ENCODE data around the gene MINK1. TPM values are rescaled to one million over a fixed set of nuclear protein-coding genes. Genes with fewer than 3 reads are reported as not detected.
"Not testable (repeated sequence)": the region's sequence is repeated elsewhere in the genome, so short reads cannot be mapped to it uniquely, and the experiment has no call there.

MINK1 gene
- total and polyA plus RNA-seq, 9 donors = 11.8 to 39.3 (median 29.1) TPM

DNA sequence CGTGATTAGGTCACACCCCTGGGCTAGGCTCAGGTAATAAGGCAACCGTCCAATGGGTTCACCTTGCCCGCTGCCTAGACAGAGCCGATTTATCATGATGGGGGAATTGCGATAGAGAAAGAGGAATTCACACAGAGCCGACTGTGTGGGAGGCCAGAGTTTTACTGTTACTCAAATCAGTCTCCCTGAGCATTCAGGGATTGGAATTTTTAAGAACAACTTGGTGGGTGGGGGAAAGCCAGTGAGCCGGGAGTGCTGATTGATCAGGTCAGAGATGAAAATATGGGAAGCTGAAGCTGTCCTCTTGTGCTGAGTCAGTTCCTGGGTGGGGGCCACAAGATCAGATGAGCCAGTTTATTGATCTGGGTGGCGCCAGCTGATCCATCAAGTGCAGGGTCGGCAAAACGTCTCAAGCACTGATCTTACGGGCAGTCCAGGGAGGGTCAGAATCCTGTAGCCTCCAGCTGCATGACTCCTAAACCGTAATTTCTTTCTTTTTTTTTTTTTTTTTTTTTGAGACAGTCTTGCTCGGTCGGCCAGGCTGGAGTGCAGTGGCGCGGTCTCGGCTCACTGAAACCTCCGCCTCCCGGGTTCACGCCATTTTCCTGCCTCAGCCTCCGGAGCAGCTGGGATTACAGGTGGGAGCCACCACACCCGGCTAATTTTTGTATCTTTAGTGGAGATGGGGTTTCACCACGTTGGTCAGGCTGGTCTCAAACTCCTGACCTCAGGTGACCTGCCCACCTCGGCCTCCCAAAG, 93.6 kb downstream of the MINK1 start:
- H3K9me3 ChIP-seq (replicated peaks; ENCODE audit: control insufficient read depth, low read depth, low read length); H3K27me3 ChIP-seq (ENCODE audit: control insufficient read depth, insufficient read depth, low read length); DNase-seq; H3K4me3 ChIP-seq (ENCODE audit: low read length); H3K36me3 ChIP-seq (ENCODE audit: control insufficient read depth, insufficient read depth, low read length); H3K4me1 ChIP-seq (ENCODE audit: control insufficient read depth, insufficient read depth, low read length); H3K27ac ChIP-seq (ENCODE audit: low read length): not testable (repeated sequence)
- WGBS (ENCODE audit: insufficient coverage) = 85% methylated on average over 20 of the region's 24 CpGs

DNA sequence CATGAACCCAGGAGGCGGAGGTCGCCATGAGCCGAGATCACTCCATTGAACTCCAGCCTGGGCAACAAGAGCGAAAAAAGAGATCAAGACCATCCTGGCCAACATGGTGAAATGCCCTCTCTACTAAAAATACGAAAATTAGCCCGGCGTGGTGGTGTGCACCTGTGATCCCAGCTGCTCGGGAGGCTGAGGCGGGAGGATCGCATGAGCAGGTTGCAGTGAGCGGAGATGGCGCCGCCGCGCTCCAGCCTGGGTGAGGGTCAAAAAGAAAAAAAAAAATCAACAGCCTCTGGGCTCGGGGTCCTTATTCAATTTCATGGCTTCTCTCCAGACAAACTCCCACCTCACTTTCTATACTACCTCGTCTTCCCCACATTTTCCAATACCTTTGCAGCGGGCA, 95.7 kb downstream of the MINK1 start:
- WGBS (ENCODE audit: insufficient coverage) = 96% methylated on average over 12 of the region's 18 CpGs
- Histone ChIP-seq H3K36me3 (ENCODE audit: control insufficient read depth, insufficient read depth, low read length) (no peaks in the 10 kb centered on the region), H3K27me3 (ENCODE audit: control insufficient read depth, insufficient read depth, low read length) (no peaks in the 10 kb centered on the region), H3K4me1 (ENCODE audit: control insufficient read depth, insufficient read depth, low read length) (peaks cover under 1% of the 10 kb centered on the region), H3K4me3 (ENCODE audit: low read length) (no peak overlapping the region), H3K27ac (ENCODE audit: low read length) (no peak overlapping the region), H3K9me3 (replicated peaks; ENCODE audit: control insufficient read depth, low read depth, low read length) (no peaks in the 10 kb centered on the region)
- DNase-seq = no peak

DNA sequence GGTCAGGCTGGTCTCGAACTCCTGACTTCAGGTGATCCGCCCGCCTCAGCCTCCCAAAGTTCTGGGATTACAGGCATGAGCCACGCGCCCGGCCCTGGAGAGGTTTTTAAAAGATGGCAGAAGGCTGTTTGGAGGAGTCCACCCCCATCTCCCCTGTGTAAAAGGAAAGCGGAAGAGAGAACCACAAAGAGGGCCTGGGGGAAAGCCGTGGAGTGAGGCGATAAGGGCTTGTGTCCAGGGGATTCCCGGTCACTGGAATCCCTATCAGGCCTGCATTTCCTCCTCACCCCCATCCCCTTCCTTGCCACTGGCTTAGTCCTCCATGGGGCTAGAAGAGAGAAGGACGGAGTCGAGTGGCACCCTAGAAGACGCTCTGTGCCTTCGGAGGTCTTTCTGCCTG, 98.8 kb downstream of the MINK1 start, which contains the start of gene GP1BA:
TSS of gene GP1BA (plus strand) at position 315 of the 400 bp plus-strand sequence. CDS start 328 bp downstream, outside the sequence.
- 88% methylated on average over 5 of the region's 14 CpGs for WGBS (ENCODE audit: insufficient coverage)
- H3K27me3 ChIP-seq (ENCODE audit: control insufficient read depth, insufficient read depth, low read length) = no peaks in the 10 kb centered on the region
- H3K9me3 ChIP-seq (replicated peaks; ENCODE audit: control insufficient read depth, low read depth, low read length) = no peaks in the 10 kb centered on the region
- no peak within 1 kb of the TSS for H3K4me3 ChIP-seq (ENCODE audit: low read length)
- peaks cover 8% of the 10 kb centered on the region for H3K4me1 ChIP-seq (ENCODE audit: control insufficient read depth, insufficient read depth, low read length)
- peaks cover 14% of the 10 kb centered on the region for H3K36me3 ChIP-seq (ENCODE audit: control insufficient read depth, insufficient read depth, low read length)
- DNase-seq = no peak
- no peak within 1 kb of the TSS for H3K27ac ChIP-seq (ENCODE audit: low read length)

- no peak for DNase-seq
- no peak overlapping the region for H3K27ac ChIP-seq (ENCODE audit: low read length)
- H3K36me3 ChIP-seq (ENCODE audit: control insufficient read depth, insufficient read depth, low read length) = peaks cover 22% of the 10 kb centered on the region
- no peaks in the 10 kb centered on the region for H3K9me3 ChIP-seq (replicated peaks; ENCODE audit: control insufficient read depth, low read depth, low read length)
- H3K27me3 ChIP-seq (ENCODE audit: control insufficient read depth, insufficient read depth, low read length) = no peaks in the 10 kb centered on the region
- WGBS (ENCODE audit: insufficient coverage) = 91% methylated on average over 12 of the region's 12 CpGs
- peaks cover 8% of the 10 kb centered on the region for H3K4me1 ChIP-seq (ENCODE audit: control insufficient read depth, insufficient read depth, low read length)
- no peak overlapping the region for H3K4me3 ChIP-seq (ENCODE audit: low read length)
Observed at GRCh38 chr17:4932756-4933155, 99.6 kb downstream of the MINK1 start.

DNA sequence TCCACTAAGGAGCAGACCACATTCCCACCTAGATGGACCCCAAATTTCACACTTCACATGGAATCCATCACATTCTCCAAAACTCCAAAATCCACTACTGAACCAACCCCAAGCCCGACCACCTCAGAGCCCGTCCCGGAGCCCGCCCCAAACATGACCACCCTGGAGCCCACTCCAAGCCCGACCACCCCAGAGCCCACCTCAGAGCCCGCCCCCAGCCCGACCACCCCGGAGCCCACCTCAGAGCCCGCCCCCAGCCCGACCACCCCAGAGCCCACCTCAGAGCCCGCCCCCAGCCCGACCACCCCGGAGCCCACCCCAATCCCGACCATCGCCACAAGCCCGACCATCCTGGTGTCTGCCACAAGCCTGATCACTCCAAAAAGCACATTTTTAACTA, 100.5 kb downstream of the MINK1 start:
- Histone ChIP-seq H3K4me3 (ENCODE audit: low read length) (no peak overlapping the region), H3K4me1 (ENCODE audit: control insufficient read depth, insufficient read depth, low read length) (peaks cover 12% of the 10 kb centered on the region), H3K27me3 (ENCODE audit: control insufficient read depth, insufficient read depth, low read length) (no peaks in the 10 kb centered on the region), H3K27ac (ENCODE audit: low read length) (no peak overlapping the region), H3K9me3 (replicated peaks; ENCODE audit: control insufficient read depth, low read depth, low read length) (no peaks in the 10 kb centered on the region), H3K36me3 (ENCODE audit: control insufficient read depth, insufficient read depth, low read length) (peaks cover 31% of the 10 kb centered on the region)
- DNase-seq = no peak
- 91% methylated on average over 4 of the region's 16 CpGs for WGBS (ENCODE audit: insufficient coverage)

- no peaks in the 10 kb centered on the region for H3K9me3 ChIP-seq (replicated peaks; ENCODE audit: control insufficient read depth, low read depth, low read length)
- no peaks in the 10 kb centered on the region for H3K27me3 ChIP-seq (ENCODE audit: control insufficient read depth, insufficient read depth, low read length)
- no peak overlapping the region for H3K27ac ChIP-seq (ENCODE audit: low read length)
Observed at GRCh38 chr17:4934173-4934979, 101.2 kb downstream of the MINK1 start.

DNA sequence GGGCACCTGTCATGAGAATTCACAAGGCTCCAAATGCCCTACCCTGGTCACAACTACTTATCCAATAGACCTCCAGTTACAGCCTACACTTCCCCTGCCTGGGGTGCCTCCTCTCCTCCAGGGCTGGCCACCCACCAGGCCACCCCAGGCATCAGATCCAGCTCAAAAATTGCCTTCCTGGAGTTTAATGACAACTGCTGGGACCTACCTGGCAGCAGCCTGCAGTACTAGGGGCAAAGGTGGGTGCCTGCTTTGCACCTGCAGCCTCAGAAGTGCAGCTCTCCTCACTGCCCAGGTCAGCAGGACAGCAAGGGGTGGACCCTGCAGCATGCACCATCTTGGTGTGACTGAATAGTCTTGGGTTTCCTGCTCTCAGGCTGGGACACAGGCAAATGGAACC, 102.5 kb downstream of the MINK1 start:
- H3K27ac ChIP-seq (ENCODE audit: low read length) = no peak overlapping the region
- peaks cover 31% of the 10 kb centered on the region for H3K36me3 ChIP-seq (ENCODE audit: control insufficient read depth, insufficient read depth, low read length)

More at GRCh38 chr17:4934173-4934979, 101.2 kb downstream of the MINK1 start:
- Histone ChIP-seq H3K36me3 (ENCODE audit: control insufficient read depth, insufficient read depth, low read length) (peaks cover 31% of the 10 kb centered on the region), H3K4me1 (ENCODE audit: control insufficient read depth, insufficient read depth, low read length) (peaks cover 20% of the 10 kb centered on the region), H3K4me3 (ENCODE audit: low read length) (no peak overlapping the region)
- 19% methylated on average over 9 of the region's 14 CpGs for WGBS (ENCODE audit: insufficient coverage)
- no peak for DNase-seq

DNA sequence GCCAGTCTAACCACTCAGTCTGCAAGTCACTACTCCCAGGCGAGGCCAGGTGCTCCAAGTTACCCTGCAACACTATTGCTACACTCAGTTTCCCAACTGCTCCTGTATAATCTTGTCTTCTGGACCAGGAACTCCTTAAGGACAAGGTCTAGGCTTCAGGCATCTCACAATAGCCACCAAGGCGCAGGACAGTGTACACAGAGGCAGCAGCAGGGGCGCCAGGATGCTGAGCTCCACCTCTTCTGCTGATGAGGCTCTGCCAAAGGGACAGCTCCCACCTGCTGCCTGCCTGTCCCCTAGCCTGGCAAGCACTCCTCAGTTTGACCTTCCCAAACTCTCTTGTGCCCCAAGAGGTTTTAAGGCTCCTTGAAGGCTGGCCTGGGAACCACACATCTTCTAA, 103.3 kb downstream of the MINK1 start:
- H3K4me1 ChIP-seq (ENCODE audit: control insufficient read depth, insufficient read depth, low read length) = peaks cover 29% of the 10 kb centered on the region
- peaks cover 32% of the 10 kb centered on the region for H3K36me3 ChIP-seq (ENCODE audit: control insufficient read depth, insufficient read depth, low read length)
- WGBS (ENCODE audit: insufficient coverage) = 97% methylated on average over 3 of the region's 3 CpGs
- H3K9me3 ChIP-seq (replicated peaks; ENCODE audit: control insufficient read depth, low read depth, low read length) = no peaks in the 10 kb centered on the region
- H3K4me3 ChIP-seq (ENCODE audit: low read length) = no peak overlapping the region
- no peak overlapping the region for H3K27ac ChIP-seq (ENCODE audit: low read length)
- H3K27me3 ChIP-seq (ENCODE audit: control insufficient read depth, insufficient read depth, low read length) = no peaks in the 10 kb centered on the region
- no peak for DNase-seq

More for the DNA sequence above, 102.5 kb downstream of the MINK1 start:
- no peak for DNase-seq
- H3K4me1 ChIP-seq (ENCODE audit: control insufficient read depth, insufficient read depth, low read length) = peaks cover 21% of the 10 kb centered on the region
- H3K4me3 ChIP-seq (ENCODE audit: low read length) = no peak overlapping the region
- H3K9me3 ChIP-seq (replicated peaks; ENCODE audit: control insufficient read depth, low read depth, low read length) = no peaks in the 10 kb centered on the region
- no peaks in the 10 kb centered on the region for H3K27me3 ChIP-seq (ENCODE audit: control insufficient read depth, insufficient read depth, low read length)

- Histone ChIP-seq H3K4me3 (ENCODE audit: low read length) (no peak overlapping the region), H3K27ac (ENCODE audit: low read length) (no peak overlapping the region), H3K36me3 (ENCODE audit: control insufficient read depth, insufficient read depth, low read length) (peaks cover 41% of the 10 kb centered on the region), H3K4me1 (ENCODE audit: control insufficient read depth, insufficient read depth, low read length) (peaks cover 33% of the 10 kb centered on the region), H3K9me3 (replicated peaks; ENCODE audit: control insufficient read depth, low read depth, low read length) (no peaks in the 10 kb centered on the region), H3K27me3 (ENCODE audit: control insufficient read depth, insufficient read depth, low read length) (no peaks in the 10 kb centered on the region)
- 97% methylated on average over 16 of the region's 16 CpGs for WGBS (ENCODE audit: insufficient coverage)
- DNase-seq = no peak
Observed at GRCh38 chr17:4937553-4937952, 104.4 kb downstream of the MINK1 start.

GRCh38 chr17:4938069-4938491, 104.9 kb downstream of the MINK1 start:
- no peak for DNase-seq
- Histone ChIP-seq H3K9me3 (replicated peaks; ENCODE audit: control insufficient read depth, low read depth, low read length) (no peaks in the 10 kb centered on the region), H3K4me3 (ENCODE audit: low read length) (no peak overlapping the region), H3K27me3 (ENCODE audit: control insufficient read depth, insufficient read depth, low read length) (no peaks in the 10 kb centered on the region), H3K4me1 (ENCODE audit: control insufficient read depth, insufficient read depth, low read length) (peaks cover 33% of the 10 kb centered on the region), H3K27ac (ENCODE audit: low read length) (no peak overlapping the region), H3K36me3 (ENCODE audit: control insufficient read depth, insufficient read depth, low read length) (peaks cover 46% of the 10 kb centered on the region)
- 98% methylated on average over 5 of the region's 11 CpGs for WGBS (ENCODE audit: insufficient coverage)

All from muscle of leg (tissue), 11 donors.